Fibroblast of upper back skin (primary cell): ENCODE measurements around the gene PRSS27.
"Not testable (repeated sequence)": the region's sequence is repeated elsewhere in the genome, so short reads cannot be mapped to it uniquely, and the experiment has no call there.

Experiments
- DNase-seq: peaks from one replicate; pipeline ENCODE4 v3.0.0-alpha.2; 2013

The PRSS27 gene

DNA sequence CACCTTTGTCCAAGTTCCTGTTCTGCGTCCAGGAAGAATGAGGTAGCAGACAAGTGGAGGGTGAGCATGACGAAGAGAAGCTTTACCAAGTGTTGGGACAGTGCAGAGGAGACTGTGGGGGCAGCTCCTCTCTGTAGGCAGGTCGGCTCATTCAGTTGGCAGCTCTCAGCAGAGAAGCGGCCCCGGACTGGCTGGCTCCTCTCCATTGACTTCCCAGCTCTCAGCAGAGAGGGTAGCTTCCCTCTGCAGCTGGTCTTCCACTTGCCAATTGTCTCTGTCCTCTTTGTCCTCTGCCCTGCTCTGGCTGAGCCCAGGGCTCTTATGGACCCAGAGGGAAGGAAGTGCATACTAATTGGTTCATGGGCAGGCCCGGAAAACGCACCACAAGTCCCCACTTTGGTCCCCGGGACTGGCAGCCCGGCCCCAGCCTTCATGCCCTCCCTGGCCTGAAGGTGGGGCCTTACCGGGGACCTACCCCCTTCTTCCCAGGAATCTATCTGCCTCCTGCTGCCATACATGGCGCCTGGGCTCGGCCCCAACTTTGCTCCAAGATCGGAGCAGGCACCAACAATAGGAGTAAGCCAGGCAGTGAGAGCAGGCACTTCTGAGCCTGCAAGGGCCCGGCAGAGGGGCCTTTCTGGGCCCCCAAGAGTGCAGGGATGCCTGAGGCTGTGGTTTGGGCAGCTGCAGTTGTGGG, 27.6 kb downstream of the PRSS27 start:
- no peak for DNase-seq

DNA sequence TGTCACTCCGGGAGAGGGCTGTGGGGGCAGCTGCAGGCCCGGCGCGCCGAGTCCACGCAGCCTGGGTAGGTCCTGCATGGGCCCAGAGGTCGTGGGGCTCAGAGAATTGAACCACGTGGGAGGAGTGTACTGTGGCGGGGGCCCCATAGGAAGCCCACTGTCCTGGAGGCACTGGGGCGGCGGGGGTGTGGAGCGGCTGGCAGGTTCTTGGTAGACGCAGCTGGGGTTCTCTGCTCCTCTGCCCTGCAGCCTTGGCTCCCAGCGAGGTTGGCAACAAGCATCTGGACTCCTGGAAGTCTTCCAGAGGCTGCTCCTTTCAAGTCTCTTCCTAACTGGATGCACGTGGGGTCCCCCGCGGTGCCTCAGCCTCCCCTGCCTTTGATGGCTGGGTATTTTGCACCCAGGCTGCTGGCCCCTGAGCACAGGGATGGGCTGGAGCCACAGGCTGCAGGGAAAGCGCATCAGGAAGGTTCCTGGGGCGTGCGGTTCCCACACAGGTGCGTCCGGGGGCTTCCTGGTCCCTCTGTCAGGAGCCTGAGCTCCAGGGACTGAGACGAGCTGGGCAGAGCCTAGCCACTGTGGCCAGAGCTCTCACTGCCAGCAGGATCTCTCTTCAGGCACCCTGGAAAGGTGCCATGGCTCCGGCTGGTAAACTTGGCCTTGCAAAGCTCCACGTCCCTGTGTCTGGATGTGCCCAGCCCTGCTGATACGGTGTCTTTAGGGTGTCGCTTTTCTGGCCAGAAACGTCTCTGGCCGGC, 28.4 kb downstream of the PRSS27 start:
- no peak for DNase-seq

DNA sequence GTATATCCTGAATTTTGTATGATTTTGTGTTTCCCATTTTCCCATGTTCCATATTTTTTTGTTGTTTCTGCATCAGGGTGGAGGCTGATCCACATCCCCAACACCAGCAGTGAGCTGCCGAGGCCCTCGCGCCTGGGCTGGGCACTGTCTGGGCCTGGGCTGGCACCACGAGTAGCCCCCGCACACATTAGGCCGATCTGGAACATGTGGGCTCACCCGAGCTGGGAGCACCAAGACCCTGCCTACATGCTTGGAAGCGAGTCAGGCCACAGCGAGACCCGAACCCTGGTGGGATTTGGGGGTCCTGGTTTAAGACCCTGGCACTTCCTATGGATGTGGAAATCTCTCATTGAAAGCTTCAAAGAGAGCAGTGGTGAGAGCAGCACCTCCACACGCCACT, 29.2 kb downstream of the PRSS27 start:
- DNase-seq = no peak

DNA sequence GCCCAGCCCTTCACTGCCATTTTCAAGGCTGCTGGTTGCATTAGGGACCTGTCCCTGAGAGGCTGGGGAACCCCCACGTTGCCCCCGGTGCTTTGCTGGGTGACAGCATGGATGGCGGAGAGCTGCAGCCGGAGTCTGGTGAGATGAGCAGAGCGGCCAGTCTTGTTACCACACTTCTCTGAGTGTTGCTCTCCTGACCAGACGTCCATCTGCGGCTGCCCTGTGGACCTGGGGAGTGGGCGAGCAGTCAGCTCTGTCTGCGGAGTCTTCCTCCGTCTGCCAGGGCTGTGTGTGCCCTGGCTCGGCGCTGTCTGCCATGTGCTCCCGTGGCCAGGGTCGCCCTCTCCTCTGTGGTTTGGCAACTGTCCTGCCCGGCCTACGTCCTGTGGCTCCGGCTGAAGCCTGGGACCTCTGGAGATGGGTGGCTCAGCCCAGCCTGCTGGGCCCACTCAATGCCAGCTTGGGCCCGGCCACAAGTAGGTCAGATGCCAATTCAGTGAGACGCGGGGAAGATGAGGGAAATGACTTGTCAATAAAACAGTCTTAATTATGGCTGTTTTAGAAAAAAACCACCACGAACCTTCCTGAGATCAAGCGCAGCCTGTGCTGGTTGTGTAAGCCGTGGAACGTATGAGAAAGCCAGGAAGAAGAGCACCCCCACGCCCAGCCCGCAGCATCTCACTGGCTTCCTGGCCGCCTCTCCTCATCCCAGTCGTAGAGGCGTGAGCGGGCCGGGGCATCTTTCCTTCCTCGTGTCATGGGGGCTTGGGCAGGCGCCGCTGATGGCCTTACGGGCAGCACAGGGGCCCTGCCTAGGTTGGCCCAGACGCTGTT, 29.8 kb downstream of the PRSS27 start:
- no peak for DNase-seq

DNA sequence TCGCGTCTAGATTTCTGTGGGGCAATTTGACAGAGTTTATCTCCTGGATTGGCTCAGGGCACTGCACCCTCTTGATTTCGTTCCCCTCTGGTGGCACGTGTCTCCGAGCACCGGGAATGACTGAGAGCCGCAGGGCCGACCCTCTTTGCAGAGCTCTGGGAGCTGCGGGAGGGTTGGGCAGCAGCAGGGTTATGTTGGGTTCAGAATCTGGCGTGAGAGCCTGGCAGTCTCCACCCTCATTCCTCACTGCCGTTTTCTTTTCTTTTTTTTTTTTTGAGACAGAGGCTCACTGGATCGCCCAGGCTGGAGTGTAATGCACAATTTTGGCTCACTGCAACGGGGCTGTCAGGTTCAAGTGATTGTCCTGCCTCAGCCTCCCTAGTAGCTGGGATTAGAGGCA, 30.6 kb downstream of the PRSS27 start:
- not testable (repeated sequence) for DNase-seq

DNA sequence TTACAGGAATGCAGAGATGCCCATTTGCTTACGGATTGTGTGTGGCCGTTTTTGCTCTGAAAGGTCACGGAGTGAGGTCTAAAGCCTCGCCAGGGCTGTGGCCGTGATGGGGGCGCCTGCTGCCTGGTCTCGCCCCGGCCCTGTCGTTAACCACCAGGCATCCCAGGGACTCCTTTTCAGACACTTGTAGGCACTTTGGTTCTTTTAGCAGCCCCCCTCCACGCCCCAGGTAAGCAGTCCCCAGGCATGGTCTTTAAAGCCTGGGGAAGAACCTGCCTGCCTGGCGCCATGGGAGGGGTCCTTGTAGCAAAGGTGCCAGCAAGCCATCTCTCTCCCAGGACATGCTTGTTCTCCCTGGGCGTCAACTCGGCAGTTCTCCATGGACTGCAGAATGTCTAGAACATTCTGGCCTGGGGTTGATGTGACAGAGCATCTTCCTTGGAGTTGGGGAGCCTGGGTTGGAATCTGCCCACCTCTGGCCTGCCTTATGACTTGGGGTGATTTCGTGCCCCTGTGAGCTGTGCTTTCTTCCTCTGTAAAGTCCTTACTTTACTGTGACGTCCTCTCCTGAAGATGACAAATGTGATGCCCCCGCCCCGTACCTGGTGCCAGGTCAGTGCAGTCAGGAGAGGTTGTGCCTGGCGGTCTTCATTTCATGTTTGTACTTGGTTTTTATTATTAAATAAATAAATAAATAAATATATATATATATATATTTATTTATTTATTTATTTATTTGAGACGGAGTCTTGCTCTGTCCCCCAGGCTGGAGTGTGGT, 32.3 kb downstream of the PRSS27 start:
- no peak for DNase-seq

DNA sequence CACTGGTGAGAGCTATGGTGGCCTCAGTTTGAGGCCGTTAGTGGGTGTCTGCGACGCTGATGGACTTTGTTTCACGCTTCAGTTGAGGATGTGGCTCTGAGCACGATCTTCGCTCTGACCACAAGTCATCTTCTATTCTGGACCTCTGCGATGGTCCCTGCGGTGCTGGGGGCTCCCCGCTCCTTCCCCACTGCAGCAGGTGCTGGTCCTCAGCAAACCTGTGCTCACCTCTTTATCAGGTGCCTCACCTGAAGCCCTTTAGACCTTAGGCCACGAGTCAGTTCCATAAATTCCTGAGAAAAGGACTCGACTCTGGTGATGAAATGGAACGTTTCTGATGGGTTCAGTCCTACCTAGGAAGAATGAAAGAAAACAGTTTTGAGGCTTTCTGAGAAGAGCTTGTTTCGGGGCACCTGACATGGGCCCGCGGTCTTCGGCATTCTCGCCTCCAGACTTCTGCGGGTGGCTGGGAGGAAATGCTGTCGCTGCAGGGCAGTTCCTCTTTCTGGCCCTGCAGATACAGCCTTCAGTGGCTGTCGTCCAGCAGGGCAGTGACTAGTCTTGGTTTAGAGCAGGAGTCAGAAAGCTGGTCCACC, 33.0 kb downstream of the PRSS27 start:
- DNase-seq = no peak

DNA sequence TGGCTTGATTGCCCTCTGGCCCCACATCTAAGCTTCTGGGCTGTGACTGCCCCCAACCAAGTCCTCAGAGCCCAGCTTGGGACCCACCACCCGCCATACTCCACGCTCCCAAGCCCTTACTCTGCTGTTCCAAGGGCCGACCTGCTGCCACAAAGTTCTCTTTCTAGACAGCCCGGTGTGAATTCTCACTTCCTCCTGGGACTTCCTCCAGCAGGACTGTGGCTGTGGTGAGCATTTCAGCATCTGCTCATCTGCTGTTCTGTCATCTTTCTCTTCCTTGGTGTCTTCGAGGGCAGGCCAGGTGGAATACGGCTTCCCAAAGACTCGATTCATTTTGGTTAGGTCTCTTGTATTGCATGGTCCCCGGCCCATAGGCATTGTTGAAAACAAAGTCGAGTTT, 33.9 kb downstream of the PRSS27 start:
- DNase-seq = not testable (repeated sequence)

DNA sequence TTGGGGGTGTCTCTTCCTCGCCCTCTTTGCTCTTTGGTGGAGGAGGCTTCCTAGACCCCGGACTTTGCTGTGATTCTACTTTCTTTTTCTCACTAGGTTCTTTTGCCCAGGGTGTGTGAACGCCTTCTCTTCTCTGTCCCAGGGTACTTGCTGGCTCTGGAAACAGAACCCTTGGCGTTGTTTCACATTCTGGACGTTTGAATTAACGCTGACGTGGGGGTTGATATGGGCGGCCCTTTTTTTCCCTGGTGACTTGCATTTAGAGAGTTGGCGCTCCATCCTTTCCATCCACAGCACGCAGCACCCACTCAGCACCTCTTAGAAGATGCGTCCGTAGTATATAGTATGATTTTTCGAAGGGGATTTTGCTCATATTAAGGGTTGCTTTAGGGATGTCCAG, 37.0 kb downstream of the PRSS27 start:
- not testable (repeated sequence) for DNase-seq

DNA sequence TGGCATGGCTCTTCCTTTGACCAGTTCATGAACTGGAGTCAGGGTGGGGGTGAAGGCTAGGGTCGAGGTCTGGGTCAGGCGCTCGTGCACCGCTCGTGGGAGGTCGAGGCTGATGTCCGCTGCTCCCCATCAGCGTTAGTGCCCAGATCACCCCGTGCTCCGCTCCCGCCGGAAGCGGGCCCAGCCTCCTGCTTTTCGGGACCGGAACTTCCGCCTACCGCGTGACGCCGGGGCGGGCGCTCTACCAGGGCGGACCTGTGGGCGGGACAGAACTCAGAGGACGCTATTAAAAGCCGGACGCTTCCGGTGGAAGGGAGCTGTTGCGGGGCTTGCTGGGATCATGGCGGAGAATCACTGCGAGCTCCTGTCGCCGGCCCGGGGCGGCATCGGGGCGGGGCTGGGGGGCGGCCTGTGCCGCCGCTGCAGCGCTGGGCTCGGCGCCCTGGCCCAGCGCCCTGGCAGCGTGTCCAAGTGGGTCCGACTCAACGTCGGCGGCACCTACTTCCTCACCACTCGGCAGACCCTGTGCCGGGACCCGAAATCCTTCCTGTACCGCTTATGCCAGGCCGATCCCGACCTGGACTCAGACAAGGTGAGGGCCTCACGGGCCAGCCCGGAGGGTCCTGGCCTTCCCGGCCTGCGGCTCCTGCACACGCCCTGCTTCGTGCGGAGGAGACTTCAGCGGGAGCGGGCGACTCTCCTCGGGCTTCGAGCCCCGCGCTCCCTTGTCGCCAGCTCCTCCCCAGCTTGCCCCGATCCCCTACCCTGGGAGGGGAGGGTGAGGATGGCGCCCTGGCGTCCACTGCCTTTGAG, 37.6 kb downstream of the PRSS27 start, which contains the start of gene KCTD5:
KCTD5 (plus strand) TSS at position 315 of the 813 bp plus-strand sequence; CDS start at position 341, 26 bp downstream.
- peak; percentile 95 for DNase-seq

DNA sequence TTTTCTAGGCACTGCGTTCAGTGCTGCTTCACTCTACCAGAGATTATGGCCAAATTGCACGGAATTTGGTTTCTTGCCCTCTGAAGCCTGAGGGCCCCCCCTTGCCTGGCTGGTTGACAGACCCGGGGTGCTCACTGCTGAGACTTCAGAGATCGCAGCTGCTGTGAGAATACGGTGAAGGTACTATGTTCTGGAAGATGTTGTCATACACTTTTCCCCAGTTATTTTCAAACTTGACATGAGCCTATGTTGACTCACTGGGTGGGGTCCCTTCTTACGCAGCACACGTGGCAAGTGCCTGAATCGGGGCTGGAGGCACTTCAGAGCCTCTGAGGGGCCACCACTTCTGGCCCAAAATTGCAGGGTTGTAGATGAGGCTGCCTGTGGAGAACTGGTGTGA, 39.7 kb downstream of the PRSS27 start:
- DNase-seq = not testable (repeated sequence)

DNA sequence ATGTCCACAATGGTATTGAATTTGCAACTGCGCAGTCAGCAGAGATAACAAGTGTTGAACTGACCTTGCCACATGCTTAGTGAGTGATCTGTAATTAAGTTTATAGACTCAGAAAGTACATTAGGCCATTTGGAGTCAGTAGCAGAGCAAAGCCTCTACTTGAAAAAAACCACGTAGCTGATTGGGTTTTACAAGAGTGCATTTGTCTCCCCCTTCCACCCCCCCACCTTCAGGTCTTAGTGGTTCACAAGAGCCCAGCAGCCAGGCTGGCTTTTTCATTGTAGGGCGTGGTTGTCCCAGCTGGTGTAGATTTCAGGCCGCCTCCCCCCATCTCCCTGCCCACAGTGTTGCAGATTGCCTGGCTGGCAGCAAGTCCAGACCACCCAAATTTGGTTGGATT, 40.1 kb downstream of the PRSS27 start:
- not testable (repeated sequence) for DNase-seq

DNA sequence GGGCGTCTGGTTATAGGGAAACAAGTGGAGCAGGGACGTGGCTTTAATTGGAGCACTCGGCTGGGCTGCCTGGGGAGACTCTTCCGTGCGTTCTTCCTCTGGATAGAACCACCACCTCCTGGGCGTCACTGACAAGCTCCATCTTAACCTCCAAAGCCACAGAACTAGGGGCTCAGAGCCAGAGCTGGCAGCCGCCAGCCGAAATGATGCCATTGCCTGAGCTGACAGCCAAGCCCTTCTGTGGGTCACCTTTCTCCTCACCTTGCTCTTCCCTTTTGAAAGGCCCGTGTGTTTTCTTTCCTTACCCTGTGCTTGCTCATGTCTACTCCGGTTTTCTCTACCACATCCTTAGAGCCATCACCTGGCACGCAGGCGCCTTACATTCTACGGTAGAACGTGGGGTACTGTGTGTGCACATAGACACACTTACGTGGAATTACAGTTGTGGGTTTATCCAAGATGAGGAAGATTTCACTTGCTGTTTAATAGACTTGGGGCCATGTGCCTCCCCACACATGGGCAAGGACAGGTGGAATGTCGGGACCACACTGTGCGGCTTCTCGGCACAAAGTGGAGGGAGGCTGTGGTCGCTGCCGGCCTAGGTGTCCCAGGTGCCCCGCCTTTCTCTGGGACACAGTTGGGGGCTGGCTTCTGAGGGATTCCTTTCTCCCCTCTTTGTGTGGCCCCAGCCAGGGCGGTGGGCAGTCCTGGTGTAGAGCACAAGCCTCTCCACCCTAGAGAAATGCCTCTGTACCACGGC, 41.6 kb downstream of the PRSS27 start:
- DNase-seq = not testable (repeated sequence)

DNA sequence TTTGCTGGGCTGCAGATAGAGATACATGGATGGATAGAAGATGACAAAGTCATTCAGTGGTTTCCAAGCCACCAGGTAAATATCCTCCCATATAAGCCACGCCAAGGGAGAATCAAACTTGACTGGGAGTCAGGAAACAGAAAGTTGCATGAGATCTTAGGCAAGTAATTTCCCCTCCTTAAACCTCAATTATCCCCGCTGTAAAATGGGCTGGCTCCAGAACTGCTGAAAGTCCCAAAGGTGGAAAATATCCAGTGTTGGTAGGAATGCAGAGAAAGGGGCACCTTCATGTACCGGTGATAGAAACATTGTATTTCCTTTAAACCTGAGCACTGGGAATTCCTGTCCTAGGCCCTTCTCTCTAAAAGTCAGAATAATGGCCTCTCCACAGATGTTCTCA, 43.1 kb downstream of the PRSS27 start:
- DNase-seq = not testable (repeated sequence)

DNA sequence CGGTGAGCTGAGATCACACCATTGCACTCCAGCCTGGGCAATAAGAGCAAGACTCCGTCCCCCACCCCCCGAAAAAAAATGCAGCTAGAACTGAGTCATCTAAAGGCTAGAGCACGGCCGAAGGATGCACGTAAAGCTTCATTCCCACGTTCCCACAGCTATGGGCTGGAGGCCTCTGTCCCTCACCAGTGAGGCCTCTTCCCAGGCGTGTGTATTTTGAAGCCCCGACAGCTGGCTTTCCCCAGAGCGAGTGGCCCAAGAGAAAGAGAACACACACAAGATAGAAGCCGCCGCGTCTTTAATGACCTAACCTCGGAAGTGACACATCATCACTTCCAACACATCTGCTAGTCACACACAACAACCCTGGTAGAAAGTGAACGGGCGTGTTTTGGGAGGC, 44.3 kb downstream of the PRSS27 start:
- DNase-seq = no peak

DNA sequence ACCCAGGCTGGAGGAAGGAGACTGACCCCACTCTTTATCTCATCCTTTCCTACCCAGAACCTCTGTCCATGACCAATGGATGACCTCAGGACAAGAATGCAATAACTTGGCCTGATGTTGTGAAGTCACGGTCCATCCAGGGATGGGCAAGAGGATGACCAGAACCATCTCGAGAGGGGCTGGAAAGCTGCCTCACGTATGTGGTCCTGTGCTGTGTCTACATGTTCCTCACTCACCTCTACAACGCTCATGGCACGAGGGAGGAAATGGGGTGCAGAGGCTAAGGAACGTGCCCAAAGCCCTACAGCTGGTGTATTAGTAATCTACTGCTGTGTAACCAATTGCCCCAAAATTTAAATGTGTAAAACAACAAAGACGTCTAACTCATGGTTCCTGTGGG, 45.0 kb downstream of the PRSS27 start:
- no peak for DNase-seq

DNA sequence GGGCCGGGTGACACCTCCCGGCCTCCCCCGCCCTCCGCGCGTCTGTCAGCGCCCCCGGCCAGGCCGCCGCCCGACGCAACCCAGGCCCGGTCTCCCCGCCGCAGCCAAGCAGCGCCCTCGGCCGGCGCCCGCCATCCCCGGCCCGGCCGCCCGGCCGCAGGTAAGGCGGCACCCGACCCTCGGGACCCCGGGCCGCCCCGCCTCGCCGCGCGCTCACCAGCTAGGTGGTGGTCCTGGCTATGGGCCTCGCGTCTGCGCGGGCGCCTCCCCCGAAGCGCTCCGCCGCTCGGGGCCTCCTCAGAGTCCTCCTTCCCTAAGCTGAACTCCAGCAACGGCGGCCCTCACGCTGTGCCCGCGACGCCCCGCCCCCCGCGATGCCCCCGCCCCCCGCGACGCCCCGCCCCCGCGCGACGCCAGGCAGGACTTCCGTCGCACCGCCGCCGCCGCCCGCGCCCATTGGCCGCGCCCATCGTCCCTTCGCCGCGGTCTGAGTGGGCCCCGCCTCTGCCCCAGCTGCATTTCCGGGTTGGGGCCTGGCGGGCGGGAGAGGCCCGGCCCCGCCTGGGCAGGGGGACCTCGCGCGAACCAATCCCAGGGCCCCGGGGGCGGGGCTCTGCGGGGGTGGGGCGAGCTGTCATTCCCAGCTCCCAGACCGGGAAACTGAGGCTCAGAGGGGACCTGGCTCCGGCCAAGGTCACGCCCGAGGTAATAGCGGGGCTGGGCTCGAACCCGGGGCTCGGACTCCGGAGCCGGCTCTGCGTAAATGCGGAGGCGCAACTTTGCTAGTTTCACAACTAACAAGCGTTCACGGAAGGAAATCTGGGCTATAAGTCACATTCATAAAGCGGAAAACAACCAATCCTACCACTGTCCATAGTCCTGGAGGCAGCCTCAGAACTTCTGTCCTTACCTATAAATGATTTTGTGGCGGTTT, 46.7 kb downstream of the PRSS27 start:
- DNase-seq = peak; percentile 95

DNA sequence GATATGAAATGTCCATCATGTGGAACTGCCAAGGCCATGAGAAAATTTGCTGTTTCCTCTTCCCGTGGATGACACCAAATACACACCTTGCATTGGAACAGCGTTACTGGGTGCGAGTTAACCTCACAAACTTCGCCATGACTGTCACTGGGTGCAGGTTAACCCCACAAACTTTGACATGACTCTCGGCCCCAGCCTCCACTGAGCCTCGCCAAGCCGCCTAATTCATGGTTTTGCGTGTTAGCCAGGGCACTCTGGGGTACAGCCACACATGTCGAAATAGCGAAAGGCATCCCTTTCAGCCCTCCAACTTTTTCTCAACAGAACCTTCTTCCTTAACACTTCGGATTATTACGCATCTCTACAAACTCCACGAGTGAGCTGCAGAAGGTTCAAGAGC, 48.3 kb downstream of the PRSS27 start:
- DNase-seq = no peak

DNA sequence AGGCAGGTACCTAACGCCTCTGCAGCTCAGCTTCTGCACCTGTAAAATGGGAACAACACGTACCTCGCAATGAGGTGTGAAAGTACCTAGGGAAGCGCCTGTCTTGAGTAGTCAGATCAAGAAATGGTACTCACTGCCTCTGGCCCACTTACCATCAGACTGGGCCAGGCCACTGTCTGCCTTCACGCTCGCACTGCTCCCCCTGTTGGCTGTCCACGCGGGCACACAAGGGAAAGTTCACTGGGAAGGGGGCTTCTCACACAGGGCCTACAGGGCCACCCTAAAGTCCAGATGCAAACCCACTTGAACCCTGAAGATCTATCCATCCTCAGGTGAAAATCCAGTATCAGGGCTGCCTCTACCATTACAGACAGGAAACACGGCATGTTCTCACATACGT, 48.8 kb downstream of the PRSS27 start:
- DNase-seq = not testable (repeated sequence)
